ENCODE results near the gene ZGPAT. TPM values are rescaled to one million over a fixed set of nuclear protein-coding genes. Genes with fewer than 3 reads are reported as not detected.

The ZGPAT gene
- total RNA-seq (2011; cell fraction: chromatin; rRNA removed; ENCODE audit: low replicate concordance) = 20.3 and 73.7 TPM in 2 replicates
- total RNA-seq (2011; cell fraction: nucleolus; rRNA removed) = 43.4 and 48.4 TPM in 2 replicates
- 35.6 and 47.3 TPM in 2 replicates for total RNA-seq (2011; cell fraction: nucleoplasm; rRNA removed)
- 19.4 and 26.6 TPM in 2 replicates for total RNA-seq (2014; rRNA removed)
- 2.2 and 2.4 TPM in 2 replicates for total RNA-seq (2014; rRNA removed; fragmentation: Illumina TruSeq; extraction: Trizol)
- 7.9 and 8.4 TPM in 2 replicates for total RNA-seq (2015; rRNA removed; fragmentation: Illumina TruSeq; extraction: Trizol)
- total RNA-seq (2021) = 22.5 and 25.4 TPM in 2 replicates
- 7.4 and 10.7 TPM in 2 replicates for polyA plus RNA-seq (2011; rRNA removed)
- 6.2 and 15.4 TPM in 2 replicates for polyA plus RNA-seq (2011; cell fraction: cytosol; rRNA removed)
- polyA plus RNA-seq (2011; cell fraction: nucleus; rRNA removed) = 40.8 and 67.3 TPM in 2 replicates
- polyA plus RNA-seq (2012) = 14.8 and 18.0 TPM in 2 replicates
- polyA plus RNA-seq (2014; fragmentation: Illumina TruSeq; extraction: Trizol) = 5.6 and 10.9 TPM in 2 replicates
- polyA plus RNA-seq (2014; fragmentation: Nextera tagmentation; extraction: Ambion mirVana) = under 1 TPM; 0.14 to 0.21 TPM
- 24.1 and 27.7 TPM in 2 replicates for polyA plus RNA-seq (2014; rRNA removed)
- polyA minus RNA-seq (2011; rRNA and poly(A)+ RNA removed) = 2.7 and 4.6 TPM in 2 replicates
- 11.6 and 12.8 TPM in 2 replicates for polyA minus RNA-seq (2011; cell fraction: cytosol; rRNA and poly(A)+ RNA removed)
- polyA minus RNA-seq (2011; cell fraction: nucleus; rRNA and poly(A)+ RNA removed) = 9.8 and 11.2 TPM in 2 replicates
- percentile 74 among the genes with signal in this experiment for Bru-seq, nascent RNA
- percentile 67 among the genes with signal in this experiment for BruChase-seq, experiment 1, labeled RNA remaining after a 2-hour chase
- percentile 76 among the genes with signal in this experiment for BruChase-seq, experiment 2, labeled RNA remaining after a 6-hour chase
- long read RNA-seq, experiment 1, transcript ZGPAT-204 (7 exons, 1,890 nt) = minor isoform, 5 of 72 reads
- long read RNA-seq, experiment 1, transcript ZGPAT-202 (7 exons, 1,871 nt) = major isoform, 15 of 72 reads
- long read RNA-seq, experiment 1, partial matches to known transcripts = 27 of 72 reads
- long read RNA-seq, experiment 1, other reads (novel, unspliced or antisense) = 21 of 72 reads
- long read RNA-seq, experiment 2, partial matches to known transcripts = 8 of 15 reads
- long read RNA-seq, experiment 2, other reads (novel, unspliced or antisense) = 4 of 15 reads
- long read RNA-seq, experiment 3, transcript ZGPAT-202 (7 exons, 1,871 nt) = major isoform, 8 of 17 reads
- long read RNA-seq, experiment 3, partial matches to known transcripts = 5 of 17 reads
- long read RNA-seq, experiment 3, other reads (novel, unspliced or antisense) = 2 of 17 reads

GRCh38 chr20:63707558-63708300 lies at the start of gene ZGPAT, which contains the start of gene ARFRP1:
ZGPAT (plus strand) TSS chr20:63708039; CDS start chr20:63708581, 542 bp downstream.
ARFRP1 (minus strand) TSS chr20:63707976; CDS start chr20:63707091, 885 bp downstream.
- peaks cover 13 to 58% of the 10 kb centered on the region in 2 experiments for H3K4me1 ChIP-seq (replicated peaks in 1 of 2; ENCODE audit: control insufficient read depth in 2 of 2, insufficient read depth in 2 of 2, low read length in 2 of 2)
- in situ Hi-C loops (cut with MboI) (loop anchor here (5.0 kb wide), 1 partner anchor 155 kb away; the partner anchor contains the start of gene ABHD16B), intact Hi-C loops (cut with micrococcal nuclease) (loop anchor here (2.0 to 10.0 kb wide), 5 partner anchors 77 to 250 kb away; partner anchors contain the start of genes PTK6, TPD52L2 and UCKL1)
- BruUV-seq (replicated peaks) = no TSS peak
- H4K20me1 ChIP-seq (replicated peaks; ENCODE audit: control insufficient read depth, insufficient read depth, low read length) = peaks cover 22% of the 10 kb centered on the region
- ATAC-seq = peak; percentile 92
- no peaks in the 10 kb centered on the region for H3K9me3 ChIP-seq (replicated peaks; ENCODE audit: control insufficient read depth, insufficient read depth, low read depth, low read length)
- CTCF ChIA-PET (ENCODE audit: low intra/inter-chr PET ratio) = interaction anchor here (0.5 to 2.6 kb wide), 5 partner anchors 157 to 482 kb away, joined by 3 to 18 read pairs (median 6); partner anchors contain the start of genes PTK6 and TPD52L2
- WGBS (ENCODE audit: insufficient coverage, low coverage, missing lambda C conversion rate) = 0% methylated on average over 70 of the region's 98 CpGs
- no peaks in the 10 kb centered on the region for H3K27me3 ChIP-seq (ENCODE audit: control insufficient read depth in 2 of 2, insufficient read depth in 2 of 2, low read length in 2 of 2)
- POLR2A ChIA-PET = interaction anchor here (0.6 to 4.0 kb wide), 14 partner anchors 10 to 188 kb away, joined by 3 to 27 read pairs (median 5); partner anchors contain the start of genes RTEL1, SLC2A4RG and TPD52L2
- peaks cover 67% of the 10 kb centered on the region for H3K79me2 ChIP-seq (ENCODE audit: control insufficient read depth, insufficient read depth, low read length)
- peak; percentile 83 to 95 (median 86) for DNase-seq (ENCODE audit: extremely low read depth in 1 of 4, low spot score in 3 of 4)
- H3K4me3 ChIP-seq = peak within 1 kb of the TSS; percentile 100
- peak within 1 kb of the TSS; percentile 75 for H2AFZ ChIP-seq (ENCODE audit: low read depth, low read length)
- H3K36me3 ChIP-seq (ENCODE audit: control insufficient read depth, insufficient read depth, low read length) = peaks cover 74% of the 10 kb centered on the region
- peak within 1 kb of the TSS; percentile 90 to 95 for H3K9ac ChIP-seq (ENCODE audit: insufficient read depth in 1 of 2, low read depth in 2 of 2, low read length in 2 of 2)
- H3K4me2 ChIP-seq (ENCODE audit: insufficient read depth, low read length) = peak within 1 kb of the TSS; percentile 99
- FAIRE-seq = peak; percentile 74
- peak within 1 kb of the TSS; percentile 96 for H3K27ac ChIP-seq (ENCODE audit: extremely low read depth, low read depth, low read length)
- no peaks in the 10 kb centered on the region for H3K9me1 ChIP-seq (ENCODE audit: control insufficient read depth, insufficient read depth, low read length)
- TF ChIP-seq PKNOX1 (IDR thresholded peaks at IDR 0.05) (no peak), MAZ (CRISPR knock-in tag; conservative IDR thresholded peaks at IDR 0.05 in 1 of 2, IDR thresholded peaks at IDR 0.05 in 1 of 2) (peak; percentile 82 to 84; a peak in 3 of 4 replicates)
- TF ChIP-seq, protein P1, sequence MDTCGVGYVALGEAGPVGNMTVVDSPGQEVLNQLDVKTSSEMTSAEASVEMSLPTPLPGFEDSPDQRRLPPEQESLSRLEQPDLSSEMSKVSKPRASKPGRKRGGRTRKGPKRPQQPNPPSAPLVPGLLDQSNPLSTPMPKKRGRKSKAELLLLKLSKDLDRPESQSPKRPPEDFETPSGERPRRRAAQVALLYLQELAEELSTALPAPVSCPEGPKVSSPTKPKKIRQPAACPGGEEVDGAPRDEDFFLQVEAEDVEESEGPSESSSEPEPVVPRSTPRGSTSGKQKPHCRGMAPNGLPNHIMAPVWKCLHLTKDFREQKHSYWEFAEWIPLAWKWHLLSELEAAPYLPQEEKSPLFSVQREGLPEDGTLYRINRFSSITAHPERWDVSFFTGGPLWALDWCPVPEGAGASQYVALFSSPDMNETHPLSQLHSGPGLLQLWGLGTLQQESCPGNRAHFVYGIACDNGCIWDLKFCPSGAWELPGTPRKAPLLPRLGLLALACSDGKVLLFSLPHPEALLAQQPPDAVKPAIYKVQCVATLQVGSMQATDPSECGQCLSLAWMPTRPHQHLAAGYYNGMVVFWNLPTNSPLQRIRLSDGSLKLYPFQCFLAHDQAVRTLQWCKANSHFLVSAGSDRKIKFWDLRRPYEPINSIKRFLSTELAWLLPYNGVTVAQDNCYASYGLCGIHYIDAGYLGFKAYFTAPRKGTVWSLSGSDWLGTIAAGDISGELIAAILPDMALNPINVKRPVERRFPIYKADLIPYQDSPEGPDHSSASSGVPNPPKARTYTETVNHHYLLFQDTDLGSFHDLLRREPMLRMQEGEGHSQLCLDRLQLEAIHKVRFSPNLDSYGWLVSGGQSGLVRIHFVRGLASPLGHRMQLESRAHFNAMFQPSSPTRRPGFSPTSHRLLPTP (IDR thresholded peaks at IDR 0.05; ENCODE audit: borderline replicate concordance, extremely low read depth, insufficient read length) = no peak
